Mesodermal cell (in vitro differentiated cells): ENCODE results near the gene CPLX1.
A peak's percentile ranks its signal among the peaks of the same experiment; 100 is the strongest.
"Not testable (repeated sequence)": the region's sequence is repeated elsewhere in the genome, so short reads cannot be mapped to it uniquely, and the experiment has no call there.

Source experiments
- H3K27ac ChIP-seq: 2 replicates; pipeline ENCODE4 v1.7.0; 2013; ENCODE audit warnings: mild to moderate bottlenecking, low read depth, low read length, moderate library complexity; ENCODE audit not compliant: severe bottlenecking
- H3K36me3 ChIP-seq: 2 replicates; pipeline ENCODE4 v1.7.1; 2013; ENCODE audit warnings: mild to moderate bottlenecking, low read length, moderate library complexity; ENCODE audit not compliant: control insufficient read depth, insufficient read depth
- H3K4me1 ChIP-seq: one replicate; pipeline ENCODE4 v1.7.1; 2013; ENCODE audit warnings: mild to moderate bottlenecking, low read length; ENCODE audit not compliant: insufficient read depth, control insufficient read depth, poor library complexity, severe bottlenecking
- H3K4me3 ChIP-seq: 2 replicates; pipeline ENCODE4 v1.7.0; 2013; ENCODE audit warnings: low read length, control low read depth, mild to moderate bottlenecking; ENCODE audit not compliant: insufficient read depth, poor library complexity, severe bottlenecking; ENCODE audit errors: extremely low read depth
- H3K9me3 ChIP-seq: 2 replicates; pipeline ENCODE4 v1.7.1; 2013; ENCODE audit warnings: mild to moderate bottlenecking, low read length, moderate library complexity; ENCODE audit not compliant: control insufficient read depth
- WGBS, 2 experiments: methylation state at CpG; one replicate each; pipeline ENCODE4 v1.1.5; 2013; ENCODE audit warnings: missing lambda C conversion rate in 2 of 2; ENCODE audit not compliant: insufficient coverage in 2 of 2; 5-methylcytosine and 5-hydroxymethylcytosine counted together

CPLX1 gene

DNA sequence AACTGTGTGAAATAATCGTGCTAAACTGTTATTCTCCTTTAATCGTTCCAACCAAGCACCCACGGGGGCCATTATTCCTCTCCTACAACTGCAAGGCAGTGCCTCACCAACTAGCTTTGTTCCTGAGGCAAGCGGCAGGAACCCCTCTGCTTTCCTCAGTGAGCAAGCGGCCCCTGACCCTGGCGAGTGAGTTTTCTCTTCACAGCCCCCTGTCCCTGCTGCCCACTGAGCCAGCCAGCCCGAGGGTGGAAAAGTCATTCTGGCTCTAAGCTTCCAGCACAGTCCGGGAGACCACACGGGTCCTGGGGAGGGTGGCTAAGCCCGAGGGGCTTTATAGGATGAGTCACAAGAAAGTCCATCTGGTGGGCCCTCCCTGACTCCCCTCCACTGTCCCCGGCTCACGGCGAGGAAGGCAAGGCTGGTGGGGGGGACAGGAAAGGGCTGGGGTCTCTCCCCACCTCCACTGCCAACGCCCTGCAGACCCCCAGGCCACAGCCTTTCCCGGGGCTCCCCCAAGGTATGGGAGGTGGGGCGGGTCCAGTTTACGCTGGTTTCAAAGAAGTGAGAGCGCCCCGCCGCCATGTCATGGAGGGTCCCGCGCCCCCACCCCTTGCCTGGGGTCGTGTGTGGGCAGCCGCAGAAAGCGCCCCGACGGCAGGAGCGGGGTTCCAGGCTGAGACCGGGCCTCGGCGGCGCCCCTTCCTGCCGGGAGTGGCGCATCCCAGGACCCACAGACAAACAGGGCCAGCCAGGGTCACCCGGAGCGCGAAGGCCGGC, 45.0 kb downstream of the CPLX1 start:
- peak overlapping the region; percentile 96 for H3K4me3 ChIP-seq
- no peaks in the 10 kb centered on the region for H3K9me3 ChIP-seq
- H3K36me3 ChIP-seq: peaks cover 48% of the 10 kb centered on the region
- H3K27ac ChIP-seq: peak overlapping the region; percentile 99
- 5 to 7% methylated on average over 28 to 30 of the region's 38 CpGs for WGBS, 2 experiments
- H3K4me1 ChIP-seq: peaks cover 14% of the 10 kb centered on the region

DNA sequence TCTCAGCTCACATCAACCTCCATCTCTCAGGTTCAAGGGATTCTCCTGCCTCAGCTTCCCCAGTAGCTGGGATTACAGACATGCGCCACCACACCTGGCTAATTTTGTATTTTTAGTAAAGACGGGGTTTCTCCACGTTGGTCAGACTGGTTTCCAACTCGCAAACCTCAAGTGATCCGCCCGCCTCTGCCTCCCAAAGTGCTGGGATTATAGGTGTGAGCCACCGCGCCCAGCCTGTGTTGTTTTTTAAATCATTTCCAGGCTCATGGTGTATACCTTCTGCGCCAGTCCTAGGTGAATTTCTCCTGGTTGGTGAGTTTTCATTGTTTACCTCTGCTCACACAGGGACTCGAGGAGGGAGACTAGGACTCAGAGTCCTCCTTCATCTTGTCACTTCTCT, 45.7 kb downstream of the CPLX1 start:
- H3K9me3 ChIP-seq, H3K27ac ChIP-seq: not testable (repeated sequence)
- peak overlapping the region; percentile 96 for H3K4me3 ChIP-seq
- peaks cover 54% of the 10 kb centered on the region for H3K36me3 ChIP-seq
- peaks cover 14% of the 10 kb centered on the region for H3K4me1 ChIP-seq
- WGBS, 2 experiments: 79 to 89% methylated on average over 9 to 10 of the region's 10 CpGs

DNA sequence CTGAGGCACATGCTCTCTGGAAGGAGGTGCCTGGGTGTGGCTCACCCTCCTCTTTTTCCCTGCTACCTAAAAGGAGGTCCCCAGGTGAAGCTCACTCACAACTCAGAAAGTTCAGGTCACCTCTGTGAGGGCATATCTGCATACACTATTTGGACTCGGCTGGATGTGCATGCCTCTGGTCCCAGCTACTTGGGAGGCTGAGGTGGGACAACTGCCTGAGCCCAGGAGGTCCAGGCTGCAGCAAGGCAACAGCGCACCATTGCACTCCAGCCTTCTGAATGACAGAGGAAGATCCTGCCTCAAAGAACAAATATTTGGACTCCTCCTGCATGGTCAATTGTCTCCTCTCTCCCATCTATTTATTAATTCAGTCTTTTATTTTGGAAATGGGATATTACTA, 46.4 kb downstream of the CPLX1 start:
- no peaks in the 10 kb centered on the region for H3K9me3 ChIP-seq
- H3K4me1 ChIP-seq: peaks cover 14% of the 10 kb centered on the region
- H3K36me3 ChIP-seq: peaks cover 61% of the 10 kb centered on the region
- 91 to 94% methylated on average over 1 to 2 of the region's 2 CpGs for WGBS, 2 experiments
- H3K27ac ChIP-seq: no peak overlapping the region
- H3K4me3 ChIP-seq: peak overlapping the region; percentile 96

DNA sequence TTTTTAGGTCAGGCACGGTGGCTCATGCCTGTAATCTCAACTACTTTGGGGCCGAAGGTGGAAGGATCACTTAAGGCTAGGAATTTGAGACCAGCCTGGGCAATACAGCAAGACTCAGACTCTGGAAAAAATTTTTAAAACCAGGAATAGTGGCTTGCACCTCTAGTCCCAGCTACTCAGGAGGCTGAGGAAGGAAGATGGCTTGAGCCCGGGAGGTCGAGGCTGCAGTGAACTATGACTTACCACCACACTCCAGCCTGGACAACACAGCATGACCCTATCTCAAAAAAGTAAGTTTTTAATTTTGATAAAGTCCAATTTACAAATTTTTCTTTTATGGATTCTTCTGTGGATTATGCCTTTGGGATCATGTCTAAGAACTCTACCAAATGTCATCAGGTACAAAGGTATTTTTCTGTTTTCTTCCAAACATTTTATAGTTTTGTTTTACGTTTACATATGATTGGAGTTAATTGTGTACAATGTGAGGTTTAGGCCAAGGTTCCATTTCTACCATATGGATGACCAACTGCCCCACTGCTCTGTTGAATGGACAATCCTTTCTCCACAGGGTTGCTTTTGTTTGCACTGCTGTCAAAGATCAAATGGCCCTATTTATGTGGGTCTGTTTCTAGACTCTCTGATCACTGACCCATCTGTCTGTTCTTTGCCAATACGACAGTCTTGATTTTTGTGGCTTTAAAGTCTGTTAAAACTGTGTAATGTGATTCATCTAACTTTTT, 48.2 kb downstream of the CPLX1 start:
- no peak overlapping the region for H3K4me3 ChIP-seq
- no peak overlapping the region for H3K27ac ChIP-seq
- 93 to 100% methylated on average over 3 of the region's 6 CpGs for WGBS, 2 experiments
- peaks cover 14% of the 10 kb centered on the region for H3K4me1 ChIP-seq
- H3K9me3 ChIP-seq: no peaks in the 10 kb centered on the region
- peaks cover 72% of the 10 kb centered on the region for H3K36me3 ChIP-seq

DNA sequence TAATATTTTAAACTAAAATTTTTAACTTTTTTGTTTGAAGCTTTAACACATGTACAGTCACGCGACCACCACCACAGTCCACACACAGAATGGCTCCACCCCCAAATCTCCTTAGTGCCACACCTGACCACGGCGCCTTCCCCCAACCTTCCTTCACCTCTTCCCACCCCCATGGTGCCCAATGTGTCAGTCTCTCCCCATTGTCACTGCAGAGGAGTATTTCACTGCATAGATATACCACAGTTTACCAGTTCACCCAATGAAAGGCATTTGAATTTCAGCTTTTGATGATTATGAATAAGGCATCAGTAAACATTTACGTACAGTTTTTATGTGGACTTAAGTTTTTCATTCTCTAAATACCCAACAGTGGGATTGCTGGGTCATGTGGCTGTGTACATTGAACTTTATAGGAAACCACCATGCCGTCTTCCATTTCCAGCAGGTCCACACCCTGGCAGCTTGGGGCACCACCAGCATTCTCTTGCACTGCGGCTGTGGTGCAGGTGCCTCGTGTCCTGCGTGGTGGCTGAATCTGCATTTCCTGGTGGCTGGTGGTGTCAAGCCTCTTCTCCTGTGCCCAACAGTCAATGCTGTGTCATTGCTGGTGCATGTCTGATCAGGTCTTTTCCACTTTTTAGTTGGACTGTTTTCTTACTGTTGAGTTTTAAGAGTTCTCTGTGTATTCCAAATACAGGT, 49.0 kb downstream of the CPLX1 start:
- 99 to 100% methylated on average over 6 of the region's 9 CpGs for WGBS, 2 experiments
- Histone ChIP-seq H3K4me1 (peaks cover 10% of the 10 kb centered on the region), H3K27ac (no peak overlapping the region), H3K9me3 (no peaks in the 10 kb centered on the region), H3K36me3 (peaks cover 74% of the 10 kb centered on the region), H3K4me3 (no peak overlapping the region)

DNA sequence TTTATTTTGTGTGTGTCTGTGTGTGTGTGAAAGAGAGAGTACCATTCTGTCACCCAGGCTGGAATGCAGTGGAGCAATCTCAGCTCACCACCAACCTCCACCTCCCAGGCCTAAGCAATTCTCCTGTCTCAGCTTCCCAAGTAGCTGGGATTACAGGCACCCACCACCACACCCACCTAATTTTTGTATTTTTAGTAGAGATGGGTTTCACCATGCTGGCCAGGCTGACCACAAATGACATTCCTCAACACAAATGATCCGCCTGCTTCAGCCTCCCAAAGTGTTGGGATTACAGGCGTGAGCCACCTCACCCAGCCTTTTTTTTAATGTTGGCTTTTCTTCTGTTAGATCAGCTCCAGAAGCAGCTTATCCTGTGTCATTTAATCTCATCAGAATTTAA, 50.4 kb downstream of the CPLX1 start:
- H3K27ac ChIP-seq, H3K4me3 ChIP-seq: not testable (repeated sequence)
- 100% methylated on average over 1 to 2 of the region's 2 CpGs for WGBS, 2 experiments

DNA sequence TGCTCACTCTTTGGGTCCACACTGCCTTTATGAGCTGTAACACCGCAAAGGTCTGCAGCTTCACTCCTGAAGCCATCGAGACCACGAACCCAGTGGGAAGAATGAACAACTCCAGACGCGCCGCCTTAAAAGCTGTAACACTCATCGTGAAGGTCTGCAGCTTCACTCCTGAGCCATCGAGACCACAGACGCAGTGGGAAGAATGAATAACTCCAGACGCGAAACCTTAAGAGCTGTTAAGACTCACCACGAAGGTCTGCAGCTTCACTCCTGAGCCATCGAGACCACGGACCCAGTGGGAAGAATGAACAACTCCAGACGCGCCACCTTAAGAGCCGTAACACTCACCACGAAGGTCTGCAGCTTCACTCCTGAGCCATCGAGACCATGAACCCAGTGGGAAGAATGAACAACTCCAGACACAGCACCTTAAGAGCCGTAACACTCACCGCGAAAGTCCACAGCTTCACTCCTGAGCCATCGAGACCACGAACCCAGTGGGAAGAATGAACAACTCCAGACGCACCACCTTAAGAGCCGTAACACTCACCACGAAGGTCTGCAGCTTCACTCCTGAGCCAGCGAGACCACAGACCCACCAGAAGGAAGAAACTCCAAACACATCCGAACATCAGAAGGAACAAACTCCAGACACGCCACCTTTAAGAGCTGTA, 51.4 kb downstream of the CPLX1 start:
- H3K36me3 ChIP-seq: peaks cover 83% of the 10 kb centered on the region
- not testable (repeated sequence) for H3K27ac ChIP-seq

More for the DNA sequence above, 50.4 kb downstream of the CPLX1 start:
- H3K4me1 ChIP-seq, H3K9me3 ChIP-seq: not testable (repeated sequence)
- peaks cover 83% of the 10 kb centered on the region for H3K36me3 ChIP-seq

DNA sequence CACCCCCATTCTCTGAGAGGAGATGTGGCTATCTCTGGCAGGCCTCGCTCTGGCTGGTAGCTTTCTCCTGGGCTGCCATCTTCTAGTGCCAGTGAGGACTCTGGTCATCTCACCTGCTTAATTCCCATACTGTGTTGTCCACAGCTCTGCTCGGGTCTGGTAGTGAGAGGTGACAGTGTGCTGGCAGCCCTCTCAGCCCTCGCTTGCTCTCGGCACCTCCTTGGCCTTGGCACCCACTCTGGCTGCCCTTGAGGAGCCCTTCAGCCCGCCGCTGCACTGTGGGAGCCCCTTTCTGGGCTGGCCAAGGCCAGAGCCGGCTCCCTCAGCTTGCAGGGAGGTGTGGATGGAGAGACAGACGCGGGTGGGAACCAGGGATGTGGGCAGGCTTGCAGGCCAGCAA, 52.7 kb downstream of the CPLX1 start:
- no peaks in the 10 kb centered on the region for H3K9me3 ChIP-seq
- peaks cover 82% of the 10 kb centered on the region for H3K36me3 ChIP-seq
- 83 to 90% methylated on average over 7 to 8 of the region's 9 CpGs for WGBS, 2 experiments
- H3K27ac ChIP-seq: no peak overlapping the region
- no peak overlapping the region for H3K4me3 ChIP-seq
- H3K4me1 ChIP-seq: peaks cover 4% of the 10 kb centered on the region

More for the DNA sequence above, 51.4 kb downstream of the CPLX1 start:
- WGBS, 2 experiments: 97% methylated on average over 25 of the region's 30 CpGs
- not testable (repeated sequence) for H3K9me3 ChIP-seq, H3K4me3 ChIP-seq, H3K4me1 ChIP-seq

DNA sequence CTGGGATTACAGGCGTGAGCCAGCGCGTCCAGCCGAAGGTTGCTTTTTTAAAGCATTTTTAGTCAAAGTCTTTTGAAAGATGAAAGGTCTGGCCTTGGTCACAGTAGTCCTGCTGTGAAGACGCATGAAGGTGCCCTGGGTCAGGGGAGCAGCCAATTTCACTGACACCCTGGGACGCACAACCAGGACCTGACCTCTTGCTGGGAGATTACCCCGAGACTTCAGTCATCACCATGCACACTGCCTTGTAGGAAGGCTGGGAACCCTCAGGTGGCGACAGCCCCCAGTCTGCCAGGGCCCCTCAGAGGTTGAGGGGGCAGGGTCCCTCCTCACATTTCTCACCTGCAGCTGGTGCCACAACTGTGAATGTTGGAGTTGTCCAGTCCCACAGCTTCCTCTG, 53.2 kb downstream of the CPLX1 start:
- peaks cover 4% of the 10 kb centered on the region for H3K4me1 ChIP-seq
- no peak overlapping the region for H3K27ac ChIP-seq
- H3K36me3 ChIP-seq: peaks cover 82% of the 10 kb centered on the region
- no peak overlapping the region for H3K4me3 ChIP-seq
- H3K9me3 ChIP-seq: no peaks in the 10 kb centered on the region
- 98 to 100% methylated on average over 7 to 8 of the region's 8 CpGs for WGBS, 2 experiments

DNA sequence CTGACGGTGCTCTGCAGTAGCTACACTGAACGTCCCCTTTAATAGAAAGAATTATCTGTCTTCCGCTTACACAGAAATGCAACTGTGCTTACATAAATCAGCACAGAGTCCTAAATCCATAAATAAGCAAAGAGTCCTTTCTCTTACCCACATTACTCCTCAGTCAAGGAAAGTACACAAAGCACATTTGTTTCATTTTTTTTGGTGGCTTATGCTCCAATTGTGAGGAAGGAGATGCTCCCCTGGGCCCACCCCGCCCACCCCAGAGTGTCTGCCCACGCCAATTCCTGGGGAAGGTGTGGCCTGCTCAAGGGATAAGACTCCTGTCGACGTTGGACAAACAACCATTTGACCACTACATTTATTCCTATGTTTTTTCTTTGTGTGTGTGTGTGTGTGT, 53.8 kb downstream of the CPLX1 start:
- peaks cover 82% of the 10 kb centered on the region for H3K36me3 ChIP-seq
- WGBS, 2 experiments: 93 to 94% methylated on average over 3 of the region's 7 CpGs
- peaks cover 4% of the 10 kb centered on the region for H3K4me1 ChIP-seq
- no peak overlapping the region for H3K27ac ChIP-seq
- no peaks in the 10 kb centered on the region for H3K9me3 ChIP-seq
- H3K4me3 ChIP-seq: no peak overlapping the region
